Measurements from ENCODE around the gene VPS54.

GRCh38 chr2:63861220-63861822 lies 157.9 kb downstream of the VPS54 start:
- TF ChIP-seq E2F4 (CRISPR knock-in tag; IDR thresholded peaks at IDR 0.05; ENCODE audit: borderline replicate concordance, low read depth): no peak
- TF ChIP-seq USF2 (CRISPR knock-in tag; IDR thresholded peaks at IDR 0.05): no peak
- TF ChIP-seq, protein P1, sequence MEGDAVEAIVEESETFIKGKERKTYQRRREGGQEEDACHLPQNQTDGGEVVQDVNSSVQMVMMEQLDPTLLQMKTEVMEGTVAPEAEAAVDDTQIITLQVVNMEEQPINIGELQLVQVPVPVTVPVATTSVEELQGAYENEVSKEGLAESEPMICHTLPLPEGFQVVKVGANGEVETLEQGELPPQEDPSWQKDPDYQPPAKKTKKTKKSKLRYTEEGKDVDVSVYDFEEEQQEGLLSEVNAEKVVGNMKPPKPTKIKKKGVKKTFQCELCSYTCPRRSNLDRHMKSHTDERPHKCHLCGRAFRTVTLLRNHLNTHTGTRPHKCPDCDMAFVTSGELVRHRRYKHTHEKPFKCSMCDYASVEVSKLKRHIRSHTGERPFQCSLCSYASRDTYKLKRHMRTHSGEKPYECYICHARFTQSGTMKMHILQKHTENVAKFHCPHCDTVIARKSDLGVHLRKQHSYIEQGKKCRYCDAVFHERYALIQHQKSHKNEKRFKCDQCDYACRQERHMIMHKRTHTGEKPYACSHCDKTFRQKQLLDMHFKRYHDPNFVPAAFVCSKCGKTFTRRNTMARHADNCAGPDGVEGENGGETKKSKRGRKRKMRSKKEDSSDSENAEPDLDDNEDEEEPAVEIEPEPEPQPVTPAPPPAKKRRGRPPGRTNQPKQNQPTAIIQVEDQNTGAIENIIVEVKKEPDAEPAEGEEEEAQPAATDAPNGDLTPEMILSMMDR (IDR thresholded peaks at IDR 0.05): peak; percentile 47
- TF ChIP-seq RORB (CRISPR knock-in tag; IDR thresholded peaks at IDR 0.05): no peak
- TF ChIP-seq SMAD3 (CRISPR knock-in tag; IDR thresholded peaks at IDR 0.05; ENCODE audit: borderline replicate concordance): no peak
- TF ChIP-seq NR1H2 (CRISPR knock-in tag; IDR thresholded peaks at IDR 0.05): no peak
- TF ChIP-seq GRHL2 (CRISPR knock-in tag; IDR thresholded peaks at IDR 0.05; ENCODE audit: insufficient replicate concordance, severe bottlenecking): no peak
- TF ChIP-seq FOXJ3 (CRISPR knock-in tag; IDR thresholded peaks at IDR 0.05; ENCODE audit: borderline replicate concordance): no peak
- TF ChIP-seq FOXP1 (CRISPR knock-in tag; IDR thresholded peaks at IDR 0.05; ENCODE audit: borderline replicate concordance): no peak

Data from WTC11 (cell line).